Upper lobe of left lung (tissue), 6 donors: ENCODE data around the gene MACROD2. TPM values are rescaled to one million over a fixed set of nuclear protein-coding genes. Genes with fewer than 3 reads are reported as not detected.

Experiments used
- ATAC-seq, 2 donors: fragments of 200-7000 bp; cut with Tn5 transposase; one replicate each; pipeline ENCODE4 v1.9.1; 2022; ENCODE audit warnings: mild to moderate bottlenecking in 2 of 2, moderate library complexity in 2 of 2; ENCODE audit not compliant: low FRiP score in 2 of 2
- DNase-seq, 2 donors: peaks; one replicate each; pipeline ENCODE4 v3.0.0-alpha.2; 2019 to 2020
- H3K27ac ChIP-seq, 4 donors: fragments of 200-600 bp; sonication (generic); one replicate each; pipeline ENCODE4 v1.5.1; 2016 to 2019
- H3K27me3 ChIP-seq, 4 donors: fragments of 200-600 bp; sonication (generic); one replicate each; pipeline ENCODE4 v1.5.1; 2017 to 2019
- H3K36me3 ChIP-seq, 4 donors: fragments of 200-600 bp; sonication (generic); one replicate each; pipeline ENCODE4 v1.5.1; 2016 to 2019
- H3K4me1 ChIP-seq, 4 donors: fragments of 200-600 bp; sonication (generic); one replicate each; pipeline ENCODE4 v1.5.1; 2018 to 2019
- H3K4me3 ChIP-seq, 4 donors: fragments of 200-600 bp; sonication (generic); one replicate each; pipeline ENCODE4 v1.5.1; 2017 to 2019; ENCODE audit warnings: mild to moderate bottlenecking in 2 of 4, moderate library complexity in 1 of 4
- H3K9me3 ChIP-seq, 4 donors: fragments of 200-600 bp; sonication (generic); one replicate each; pipeline ENCODE4 v1.5.1; 2018 to 2019
- EP300 ChIP-seq, 4 donors: sonication (generic); formaldehyde crosslinking; IDR thresholded peaks; one replicate each; pipeline ENCODE4 v1.5.1; 2017; ENCODE audit warnings: antibody characterized with exemption in 4 of 4, control low read depth in 2 of 4
- POLR2A ChIP-seq, 4 donors: fragments of 450-650 bp; IDR thresholded peaks; one replicate each; pipeline ENCODE4 v1.5.1; 2016 to 2017; ENCODE audit warnings: antibody characterized with exemption in 4 of 4, mild to moderate bottlenecking in 2 of 4
- POLR2AphosphoS5 ChIP-seq, 2 donors: sonication (generic); formaldehyde crosslinking; IDR thresholded peaks; one replicate each; pipeline ENCODE4 v1.5.1; 2017; ENCODE audit warnings: antibody characterized with exemption in 2 of 2
- WGBS, 2 donors: methylation state at CpG; one replicate each; pipeline ENCODE4 v1.1.5; 2017 to 2018; 5-methylcytosine and 5-hydroxymethylcytosine counted together
- total RNA-seq, 6 donors: library from RNA; depleted of rRNA in 4 of 6; stranded (reverse); fragments of >200 nt in 4 of 6; gene quantifications; one replicate each; pipeline versions ENCODE4 v1.1.0 to v1.2.1, GENCODE V29; 2016 to 2021
- TF ChIP-seq, protein P1 (sequence below), 6 experiments: fragments of 450-650 bp in 4 of 6; fragments of 200-600 bp in 2 of 6; sonication (generic) in 2 of 6; IDR thresholded peaks; one replicate each; pipeline ENCODE4 v1.5.1; 2016 to 2019; ENCODE audit warnings: antibody characterized with exemption in 6 of 6
- donor health status: DM: no; HTN: no; CAD: no; lungs with moderate emphysema.
- donor health status: DM: no; HTN: yes; CAD: no; lungs with severe emphysema.

The MACROD2 gene
- total RNA-seq, 6 donors from 2014 or later: 20.7 to 84.3 (median 36.3) TPM

DNA sequence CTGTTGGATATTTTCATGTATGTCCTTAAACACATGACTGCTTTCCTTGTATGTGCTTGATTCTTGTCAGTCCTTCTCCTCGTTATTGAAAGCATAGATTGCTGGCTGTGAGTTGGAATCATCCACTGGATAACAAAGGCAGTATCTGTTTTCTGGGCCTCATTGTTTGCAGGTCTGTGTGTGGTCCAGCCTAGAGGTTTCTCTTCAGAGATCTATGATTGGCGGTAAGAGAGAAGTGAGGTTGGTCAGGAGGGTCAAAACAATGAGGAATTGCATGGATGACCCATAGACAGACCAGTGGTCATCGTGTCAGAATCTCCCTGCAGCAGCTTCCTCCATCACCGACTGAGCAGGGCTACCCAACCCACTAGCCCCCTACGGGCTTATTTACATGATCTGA lies 1663.0 kb downstream of the MACROD2 start:
- no peaks in the 10 kb centered on the region for H3K27me3 ChIP-seq
- 56 to 80% methylated on average over 5 of the region's 5 CpGs for WGBS, 2 donors

DNA sequence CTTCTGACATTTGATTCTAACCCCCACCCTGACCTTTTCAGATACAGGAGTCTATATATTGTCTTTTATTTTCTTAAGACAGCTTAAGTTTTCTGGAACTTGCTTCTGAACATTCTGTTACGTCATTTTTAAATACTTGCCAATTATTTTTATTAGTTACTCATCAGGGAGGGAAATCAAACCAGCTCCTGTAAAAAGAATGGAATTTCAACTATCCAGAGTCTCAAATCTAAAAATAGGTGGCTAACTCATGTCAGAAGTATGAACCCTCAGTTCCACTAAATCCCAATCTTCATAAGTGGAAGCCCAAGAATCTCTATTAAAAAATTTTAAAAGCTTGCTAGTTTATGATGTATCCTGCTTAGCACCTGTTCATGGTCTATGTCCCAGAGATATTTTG lies 1677.9 kb downstream of the MACROD2 start:
- Histone ChIP-seq H3K27me3 (no peaks in the 10 kb centered on the region), H3K4me3 (no peak overlapping the region), H3K4me1 (no peaks in the 10 kb centered on the region), H3K27ac (no peak overlapping the region), H3K36me3 (no peaks in the 10 kb centered on the region), H3K9me3 (no peaks in the 10 kb centered on the region)
- no peak for TF ChIP-seq POLR2A (IDR thresholded peaks at IDR 0.05)
- TF ChIP-seq POLR2AphosphoS5 (IDR thresholded peaks at IDR 0.05): no peak
- TF ChIP-seq, protein P1, sequence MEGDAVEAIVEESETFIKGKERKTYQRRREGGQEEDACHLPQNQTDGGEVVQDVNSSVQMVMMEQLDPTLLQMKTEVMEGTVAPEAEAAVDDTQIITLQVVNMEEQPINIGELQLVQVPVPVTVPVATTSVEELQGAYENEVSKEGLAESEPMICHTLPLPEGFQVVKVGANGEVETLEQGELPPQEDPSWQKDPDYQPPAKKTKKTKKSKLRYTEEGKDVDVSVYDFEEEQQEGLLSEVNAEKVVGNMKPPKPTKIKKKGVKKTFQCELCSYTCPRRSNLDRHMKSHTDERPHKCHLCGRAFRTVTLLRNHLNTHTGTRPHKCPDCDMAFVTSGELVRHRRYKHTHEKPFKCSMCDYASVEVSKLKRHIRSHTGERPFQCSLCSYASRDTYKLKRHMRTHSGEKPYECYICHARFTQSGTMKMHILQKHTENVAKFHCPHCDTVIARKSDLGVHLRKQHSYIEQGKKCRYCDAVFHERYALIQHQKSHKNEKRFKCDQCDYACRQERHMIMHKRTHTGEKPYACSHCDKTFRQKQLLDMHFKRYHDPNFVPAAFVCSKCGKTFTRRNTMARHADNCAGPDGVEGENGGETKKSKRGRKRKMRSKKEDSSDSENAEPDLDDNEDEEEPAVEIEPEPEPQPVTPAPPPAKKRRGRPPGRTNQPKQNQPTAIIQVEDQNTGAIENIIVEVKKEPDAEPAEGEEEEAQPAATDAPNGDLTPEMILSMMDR (IDR thresholded peaks at IDR 0.05): no peak
- no peak for TF ChIP-seq EP300 (IDR thresholded peaks at IDR 0.05)
- ATAC-seq (no peak), DNase-seq (no peak)
- 52% methylated on average over 1 of the region's 1 CpG for WGBS, 2 donors

More for the DNA sequence above, 1663.0 kb downstream of the MACROD2 start:
- Histone ChIP-seq H3K4me3 (no peak overlapping the region), H3K4me1 (no peaks in the 10 kb centered on the region), H3K27ac (no peak overlapping the region), H3K36me3 (no peaks in the 10 kb centered on the region), H3K9me3 (no peaks in the 10 kb centered on the region)
- no peak for ATAC-seq
- DNase-seq: no peak
- TF ChIP-seq, protein P1 (IDR thresholded peaks at IDR 0.05): no peak
- TF ChIP-seq POLR2AphosphoS5 (IDR thresholded peaks at IDR 0.05): no peak
- no peak for TF ChIP-seq POLR2A (IDR thresholded peaks at IDR 0.05)
- no peak for TF ChIP-seq EP300 (IDR thresholded peaks at IDR 0.05)

DNA sequence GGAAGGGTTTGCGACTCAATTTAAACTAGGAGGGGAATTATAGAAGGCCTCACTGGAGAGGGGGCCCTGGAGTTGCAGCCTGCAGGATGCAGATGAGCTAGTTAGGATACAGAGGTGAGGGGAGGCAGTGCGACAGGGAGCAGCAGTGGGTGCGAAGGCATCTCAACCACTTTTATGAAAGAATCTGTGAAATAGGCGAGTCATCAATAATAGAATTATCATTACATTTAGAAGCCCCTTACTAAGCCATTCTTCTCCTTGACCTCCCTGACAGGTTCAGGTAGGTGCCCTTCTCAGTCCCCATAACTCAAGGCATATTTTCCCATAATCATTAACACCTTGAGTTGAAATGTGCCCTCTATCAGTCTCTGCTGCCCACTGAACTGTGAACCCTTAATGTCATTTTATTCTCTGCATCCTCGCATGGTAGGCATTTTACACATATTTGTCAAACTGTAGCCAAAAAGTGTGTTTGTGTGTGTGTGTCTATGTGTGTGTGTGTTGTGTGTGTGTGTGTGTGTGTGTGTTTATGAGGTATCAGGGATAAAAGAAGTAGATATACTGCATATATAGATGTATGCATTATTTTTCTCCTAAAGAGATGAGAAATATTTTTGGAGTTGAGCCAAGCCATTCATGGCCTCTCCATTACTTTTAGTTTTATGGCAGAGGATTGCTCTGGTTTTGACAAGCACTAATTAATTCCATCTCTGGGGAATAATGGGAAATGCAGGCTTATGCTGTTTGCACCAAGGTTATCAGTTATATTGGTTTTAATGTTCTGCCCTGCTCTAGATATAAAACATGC lies 1679.1 kb downstream of the MACROD2 start:
- Histone ChIP-seq H3K27ac (no peak overlapping the region), H3K4me3 (no peak overlapping the region), H3K27me3 (no peaks in the 10 kb centered on the region), H3K36me3 (no peaks in the 10 kb centered on the region), H3K4me1 (no peaks in the 10 kb centered on the region), H3K9me3 (no peaks in the 10 kb centered on the region)
- ATAC-seq: no peak
- TF ChIP-seq EP300 (IDR thresholded peaks at IDR 0.05) (no peak), POLR2AphosphoS5 (IDR thresholded peaks at IDR 0.05) (no peak), POLR2A (IDR thresholded peaks at IDR 0.05) (no peak)
- TF ChIP-seq, protein P1 (IDR thresholded peaks at IDR 0.05): no peak
- DNase-seq: no peak
- 85 to 95% methylated on average over 5 of the region's 5 CpGs for WGBS, 2 donors

DNA sequence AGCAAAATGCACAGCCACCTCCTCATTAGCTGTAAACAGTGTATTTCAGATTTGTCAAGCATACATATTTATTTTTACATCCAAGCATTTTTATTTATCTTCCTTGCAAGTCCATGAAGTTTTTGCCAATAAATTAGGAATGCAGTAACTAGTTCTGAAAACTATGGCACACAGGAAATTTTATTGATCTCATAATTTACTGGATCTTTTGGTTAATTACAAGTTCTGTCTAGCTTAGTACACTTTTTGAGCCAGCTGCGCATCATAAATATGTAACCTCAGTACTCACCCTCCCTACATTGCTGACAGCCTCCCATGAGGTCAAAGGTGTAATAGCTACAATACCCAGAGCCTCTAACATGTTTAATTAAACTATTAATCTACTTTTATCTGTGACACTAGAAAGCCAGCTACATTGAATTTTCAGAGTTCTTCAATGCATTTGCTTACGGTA lies 1679.8 kb downstream of the MACROD2 start:
- no peaks in the 10 kb centered on the region for H3K9me3 ChIP-seq
- DNase-seq (no peak), ATAC-seq (no peak)
- no peaks in the 10 kb centered on the region for H3K36me3 ChIP-seq
- H3K27ac ChIP-seq: no peak overlapping the region
- H3K27me3 ChIP-seq: no peaks in the 10 kb centered on the region
- H3K4me3 ChIP-seq: no peak overlapping the region
- TF ChIP-seq POLR2A (IDR thresholded peaks at IDR 0.05) (no peak), POLR2AphosphoS5 (IDR thresholded peaks at IDR 0.05) (no peak), EP300 (IDR thresholded peaks at IDR 0.05) (no peak)
- TF ChIP-seq, protein P1 (IDR thresholded peaks at IDR 0.05): no peak
- H3K4me1 ChIP-seq: no peaks in the 10 kb centered on the region
- 94 to 100% methylated on average over 2 of the region's 2 CpGs for WGBS, 2 donors
